H1 (cell line): ENCODE results near the gene TBC1D22A. TPM values are rescaled to one million over a fixed set of nuclear protein-coding genes. Genes with fewer than 3 reads are reported as not detected.

ENCODE experiments used
- BRCA1 ChIP-seq: IDR thresholded peaks from 2 replicates; pipeline ENCODE4 v1.6.1; 2012; ENCODE audit warnings: low read depth, low read length, improper control_type of control experiment
- CHD1 ChIP-seq: IDR thresholded peaks from 2 replicates; pipeline ENCODE4 v1.6.1; 2012; ENCODE audit warnings: low read depth, low read length, improper control_type of control experiment
- HDAC2 ChIP-seq, 2 experiments: fragments of 300-600 bp in 1 of 2; sonication (generic) in 1 of 2; IDR thresholded peaks; 2 replicates each; pipeline ENCODE4 v1.6.1; 2011 to 2012; ENCODE audit warnings: low read depth in 2 of 2, low read length in 2 of 2, mild to moderate bottlenecking in 2 of 2, moderate library complexity in 2 of 2, borderline replicate concordance in 1 of 2, inconsistent platforms in 1 of 2
- SIN3A ChIP-seq, 2 experiments: IDR thresholded peaks in 1 of 2; conservative IDR thresholded peaks in 1 of 2; 2 replicates each; pipeline ENCODE4 v1.6.1; 2011 to 2012; ENCODE audit warnings: low read length in 2 of 2, improper control_type of control experiment in 1 of 2, low read depth in 1 of 2, mild to moderate bottlenecking in 1 of 2
- polyA plus RNA-seq, 7 experiments: library from polyadenylated mRNA; depleted of rRNA in 3 of 7; stranded (reverse) in 5 of 7; unstranded in 2 of 7; fragments of >200 nt in 5 of 7; fragments of 200-250 nt in 2 of 7; gene quantifications; 1 replicate in 5 of 7; 2 replicates in 1 of 7; 4 replicates in 1 of 7; pipeline versions ENCODE4 v1.2.1 to v1.2.3, GENCODE V29; 2011 to 2013; ENCODE audit warnings: missing spikeins in 2 of 7, mixed read lengths in 2 of 7
- total RNA-seq: library from RNA; stranded (reverse); fragmentation: NEBNext Ultra II Directional; extraction: Animal tissue kit (Norgen Biotek cat#: 25700); gene quantifications from 2 replicates; pipeline ENCODE4 v1.2.1, GENCODE V29; 2021

TBC1D22A gene
- total and polyA plus RNA-seq, 2 of the 8 experiments (the other 6 are each of a cell fraction or from before 2014, with no cell fraction given): 11.9 to 18.4 TPM

DNA sequence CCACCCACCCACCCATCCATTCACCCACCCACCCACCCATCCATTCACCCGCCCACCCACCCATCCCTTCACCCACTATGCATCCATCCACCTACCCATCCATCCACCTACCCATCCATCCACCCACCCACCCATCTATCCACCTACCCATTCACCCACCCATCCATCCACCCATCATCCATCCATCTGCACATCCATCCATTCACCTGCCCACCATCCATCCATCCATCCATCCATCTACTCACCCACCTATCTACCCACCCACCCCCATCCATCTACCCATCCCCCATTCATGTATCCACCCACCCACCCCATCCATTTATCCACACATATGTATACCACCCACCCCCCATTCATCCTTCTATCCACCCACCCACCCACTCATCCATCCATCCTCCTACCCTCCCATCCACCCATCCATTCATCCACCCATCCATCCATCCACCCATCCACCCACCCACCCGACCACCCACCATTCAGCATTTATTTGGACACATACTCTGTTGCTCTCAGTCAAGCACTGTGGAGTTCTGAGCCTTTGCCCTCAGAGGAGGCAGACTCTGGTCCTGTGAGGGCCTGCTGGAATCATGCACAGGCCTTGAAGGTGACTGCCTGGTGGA is 380.1 kb downstream of the TBC1D22A start (continued):
- TF ChIP-seq BRCA1 (no peak), HDAC2 (IDR thresholded peaks at IDR 0.05; ENCODE audit: borderline replicate concordance in 1 of 2, low read depth in 2 of 2, low read length in 2 of 2) (no peak), CHD1 (no peak), SIN3A (conservative IDR thresholded peaks at IDR 0.05 in 1 of 2, IDR thresholded peaks at IDR 0.05 in 1 of 2; ENCODE audit: low read depth in 1 of 2, low read length in 2 of 2) (no peak)
